Thymus (tissue), 11 donors: ENCODE measurements around the gene SYNE1. TPM values are rescaled to one million over a fixed set of nuclear protein-coding genes. Genes with fewer than 3 reads are reported as not detected.

Source experiments
- DNase-seq, 9 donors: peaks; one replicate each; pipeline ENCODE4 v3.0.0-alpha.2; 2013; ENCODE audit warnings: low spot score in 9 of 9, low read depth in 6 of 9, missing footprints in 1 of 9
- H3K27ac ChIP-seq, 2 donors: one replicate each; pipeline ENCODE4 v1.5.1; 2013; ENCODE audit warnings: control low read depth in 1 of 2, low read depth in 1 of 2, low read length in 1 of 2, mild to moderate bottlenecking in 1 of 2, moderate library complexity in 1 of 2
- H3K27me3 ChIP-seq, 2 donors: one replicate each; pipeline ENCODE4 v1.5.1; 2013; ENCODE audit warnings: low read length in 1 of 2; ENCODE audit not compliant: control insufficient read depth in 2 of 2, insufficient read depth in 1 of 2
- H3K36me3 ChIP-seq, 2 donors: one replicate each; pipeline ENCODE4 v1.5.1; 2013; ENCODE audit warnings: low read length in 1 of 2, mild to moderate bottlenecking in 1 of 2, moderate library complexity in 1 of 2; ENCODE audit not compliant: control insufficient read depth in 2 of 2, insufficient read depth in 2 of 2
- H3K4me1 ChIP-seq, 2 donors: one replicate each; pipeline ENCODE4 v1.5.1; 2013; ENCODE audit warnings: low read length in 2 of 2; ENCODE audit not compliant: control insufficient read depth in 2 of 2, insufficient read depth in 2 of 2
- H3K4me3 ChIP-seq, 2 donors: one replicate each; pipeline ENCODE4 v1.5.1; 2013; ENCODE audit warnings: low read length in 2 of 2, control low read depth in 1 of 2, mild to moderate bottlenecking in 1 of 2
- H3K9me3 ChIP-seq, 2 donors: one replicate each; pipeline ENCODE4 v1.5.1; 2013; ENCODE audit warnings: low read length in 1 of 2, mild to moderate bottlenecking in 1 of 2; ENCODE audit not compliant: control insufficient read depth in 2 of 2, insufficient read depth in 1 of 2
- WGBS: extraction: QIAGEN DNeasy Blood & Tissue Kit; methylation state at CpG from one replicate; pipeline ENCODE4 v1.1.7; 2013; 5-methylcytosine and 5-hydroxymethylcytosine counted together
- polyA plus RNA-seq: library from polyadenylated mRNA; stranded (reverse); fragments of 200-250 nt; gene quantifications from one replicate; pipeline ENCODE4 v1.2.3, GENCODE V29; 2013
- total RNA-seq: library from RNA; stranded (reverse); fragments of 120-200 nt; gene quantifications from one replicate; pipeline ENCODE4 v1.2.4, GENCODE V29; 2013
- donor health status: healthy.

The SYNE1 gene
- total and polyA plus RNA-seq, 2 donors, result 49.6 to 55.1 TPM

- Histone ChIP-seq H3K27ac (no peak overlapping the region), H3K4me1 (no peaks in the 10 kb centered on the region), H3K36me3 (no peaks in the 10 kb centered on the region), H3K27me3 (no peaks in the 10 kb centered on the region), H3K9me3 (no peaks in the 10 kb centered on the region), H3K4me3 (no peak overlapping the region)
- WGBS, result 97% methylated on average over 14 of the region's 14 CpGs
- DNase-seq, result no peak
These were observed 538.5 kb downstream of the SYNE1 start for GRCh38 chr6:152098683-152099082.

- Histone ChIP-seq H3K4me1 (no peaks in the 10 kb centered on the region), H3K27ac (no peak overlapping the region), H3K9me3 (no peaks in the 10 kb centered on the region), H3K27me3 (no peaks in the 10 kb centered on the region), H3K36me3 (no peaks in the 10 kb centered on the region), H3K4me3 (no peak overlapping the region)
- 94% methylated on average over 5 of the region's 5 CpGs for WGBS
- no peak for DNase-seq
These were observed 540.2 kb downstream of the SYNE1 start for GRCh38 chr6:152096863-152097496.

GRCh38 chr6:152094992-152095592, 542.1 kb downstream of the SYNE1 start:
- no peak for DNase-seq

GRCh38 chr6:152094276-152094675, 542.9 kb downstream of the SYNE1 start:
- Histone ChIP-seq H3K4me1 (no peaks in the 10 kb centered on the region), H3K36me3 (no peaks in the 10 kb centered on the region), H3K9me3 (no peaks in the 10 kb centered on the region), H3K4me3 (no peak overlapping the region), H3K27ac (no peak overlapping the region), H3K27me3 (no peaks in the 10 kb centered on the region)
- 96% methylated on average over 4 of the region's 4 CpGs for WGBS
- no peak for DNase-seq

More at GRCh38 chr6:152094992-152095592, 542.1 kb downstream of the SYNE1 start:
- Histone ChIP-seq H3K36me3 (no peaks in the 10 kb centered on the region), H3K4me1 (no peaks in the 10 kb centered on the region), H3K9me3 (no peaks in the 10 kb centered on the region), H3K27me3 (no peaks in the 10 kb centered on the region), H3K4me3 (no peak overlapping the region), H3K27ac (no peak overlapping the region)
- 94% methylated on average over 3 of the region's 3 CpGs for WGBS

- 93% methylated on average over 6 of the region's 6 CpGs for WGBS
These were observed 543.5 kb downstream of the SYNE1 start for GRCh38 chr6:152093711-152094110.

GRCh38 chr6:152091851-152092341, 545.3 kb downstream of the SYNE1 start:
- no peak for DNase-seq
- H3K4me1 ChIP-seq, result no peaks in the 10 kb centered on the region
- 96% methylated on average over 4 of the region's 4 CpGs for WGBS

More at GRCh38 chr6:152093711-152094110, 543.5 kb downstream of the SYNE1 start:
- Histone ChIP-seq H3K36me3 (no peaks in the 10 kb centered on the region), H3K27me3 (no peaks in the 10 kb centered on the region), H3K4me3 (no peak overlapping the region), H3K9me3 (no peaks in the 10 kb centered on the region), H3K27ac (no peak overlapping the region), H3K4me1 (no peaks in the 10 kb centered on the region)
- DNase-seq, result no peak

GRCh38 chr6:152091201-152091600, 546.0 kb downstream of the SYNE1 start:
- DNase-seq, result no peak
- 93% methylated on average over 2 of the region's 2 CpGs for WGBS
- no peak overlapping the region for H3K4me3 ChIP-seq
- no peaks in the 10 kb centered on the region for H3K4me1 ChIP-seq
- no peaks in the 10 kb centered on the region for H3K27me3 ChIP-seq
- no peaks in the 10 kb centered on the region for H3K36me3 ChIP-seq
- H3K27ac ChIP-seq, result no peak overlapping the region
- H3K9me3 ChIP-seq, result no peaks in the 10 kb centered on the region

More at GRCh38 chr6:152091851-152092341, 545.3 kb downstream of the SYNE1 start:
- H3K4me3 ChIP-seq, result no peak overlapping the region
- no peaks in the 10 kb centered on the region for H3K9me3 ChIP-seq
- H3K27ac ChIP-seq, result no peak overlapping the region
- no peaks in the 10 kb centered on the region for H3K27me3 ChIP-seq
- H3K36me3 ChIP-seq, result no peaks in the 10 kb centered on the region

GRCh38 chr6:152089992-152090391, 547.2 kb downstream of the SYNE1 start:
- no peaks in the 10 kb centered on the region for H3K9me3 ChIP-seq
- no peaks in the 10 kb centered on the region for H3K27me3 ChIP-seq
- WGBS, result 98% methylated on average over 7 of the region's 7 CpGs
- no peak for DNase-seq
- no peak overlapping the region for H3K4me3 ChIP-seq
- no peaks in the 10 kb centered on the region for H3K36me3 ChIP-seq
- H3K4me1 ChIP-seq, result no peaks in the 10 kb centered on the region
- no peak overlapping the region for H3K27ac ChIP-seq

GRCh38 chr6:152087701-152088100, 549.5 kb downstream of the SYNE1 start:
- no peaks in the 10 kb centered on the region for H3K36me3 ChIP-seq
- no peak overlapping the region for H3K4me3 ChIP-seq
- no peaks in the 10 kb centered on the region for H3K27me3 ChIP-seq
- no peaks in the 10 kb centered on the region for H3K4me1 ChIP-seq
- WGBS, result 87% methylated on average over 1 of the region's 1 CpG
- H3K9me3 ChIP-seq, result no peaks in the 10 kb centered on the region
- DNase-seq, result no peak
- H3K27ac ChIP-seq, result no peak overlapping the region
